Osteoblast (primary cell): Measurements from ENCODE around the gene VARS1. TPM values are rescaled to one million over a fixed set of nuclear protein-coding genes. Genes with fewer than 3 reads are reported as not detected.

ENCODE experiments used
- DNase-seq: peaks from one replicate; pipeline ENCODE4 v3.0.0; 2011; ENCODE audit warnings: low spot score, mixed read lengths; ENCODE audit not compliant: insufficient read length; ENCODE audit errors: missing footprints
- H2AFZ ChIP-seq: 2 replicates; pipeline ENCODE4 v1.6.0; 2011; ENCODE audit warnings: mild to moderate bottlenecking, low read length
- H3K27ac ChIP-seq: 2 replicates; pipeline ENCODE4 v1.5.1; 2011; ENCODE audit warnings: mild to moderate bottlenecking, low read depth, low read length, moderate library complexity
- H3K27me3 ChIP-seq: 2 replicates; pipeline ENCODE4 v1.6.0; 2012; ENCODE audit warnings: mild to moderate bottlenecking, control low read depth, inconsistent platforms, low read length, moderate library complexity; ENCODE audit not compliant: insufficient read depth
- H3K36me3 ChIP-seq: 2 replicates; pipeline ENCODE4 v1.5.1; 2011; ENCODE audit warnings: mild to moderate bottlenecking, low read length, control low read depth, moderate library complexity; ENCODE audit not compliant: insufficient read depth
- H3K4me1 ChIP-seq: 2 replicates; pipeline ENCODE4 v1.5.1; 2011; ENCODE audit warnings: mild to moderate bottlenecking, low read length, control low read depth, moderate library complexity; ENCODE audit not compliant: insufficient read depth
- H3K4me2 ChIP-seq: 2 replicates; pipeline ENCODE4 v1.6.0; 2011; ENCODE audit warnings: mild to moderate bottlenecking, low read length; ENCODE audit not compliant: insufficient read depth
- H3K4me3 ChIP-seq: fragments of 200-600 bp; sonication (generic); 3 replicates; pipeline ENCODE4 v1.5.1; 2012; ENCODE audit warnings: mild to moderate bottlenecking, low read length, inconsistent platforms; ENCODE audit not compliant: insufficient read depth
- H3K79me2 ChIP-seq: 2 replicates; pipeline ENCODE4 v1.6.0; 2012; ENCODE audit warnings: mild to moderate bottlenecking, low read length, control low read depth, inconsistent platforms; ENCODE audit not compliant: insufficient read depth
- H3K9me3 ChIP-seq: 2 replicates; pipeline ENCODE4 v1.5.1; 2011; ENCODE audit warnings: low read depth, low read length, control low read depth
- H4K20me1 ChIP-seq: 2 replicates; pipeline ENCODE4 v1.6.0; 2012; ENCODE audit warnings: mild to moderate bottlenecking, low read length, control low read depth; ENCODE audit not compliant: insufficient read depth
- CTCF ChIP-seq: IDR thresholded peaks from 2 replicates; pipeline ENCODE4 v1.5.1; 2011; ENCODE audit warnings: mild to moderate bottlenecking, low read depth, low read length, moderate library complexity; ENCODE audit errors: extremely low read depth
- total RNA-seq: library from RNA; depleted of rRNA; stranded (reverse); fragments of >200 nt; gene quantifications from 2 replicates; pipeline ENCODE4 v1.2.3, GENCODE V29; 2012

VARS1 gene
- total RNA-seq, 1 donor, result 42.0 TPM

GRCh38 chr6:31782126-31782855 lies 13.3 kb downstream of the VARS1 start:
- Histone ChIP-seq H3K36me3 (peaks cover 68% of the 10 kb centered on the region), H3K27ac (no peak overlapping the region), H3K4me2 (no peak overlapping the region), H3K9me3 (no peaks in the 10 kb centered on the region), H3K4me1 (peaks cover 4% of the 10 kb centered on the region), H3K27me3 (no peaks in the 10 kb centered on the region), H4K20me1 (peaks cover 3% of the 10 kb centered on the region), H2AFZ (no peak overlapping the region), H3K4me3 (no peak overlapping the region), H3K79me2 (no peaks in the 10 kb centered on the region)
- peak; percentile 51 for DNase-seq
- TF ChIP-seq CTCF, result no peak

- H2AFZ ChIP-seq, result no peak overlapping the region
- no peaks in the 10 kb centered on the region for H3K27me3 ChIP-seq
- H3K4me3 ChIP-seq, result no peak overlapping the region
- DNase-seq, result peak; percentile 63
- H3K9me3 ChIP-seq, result no peaks in the 10 kb centered on the region
- peaks cover 60% of the 10 kb centered on the region for H3K36me3 ChIP-seq
- peaks cover 12% of the 10 kb centered on the region for H3K4me1 ChIP-seq
- no peak overlapping the region for H3K27ac ChIP-seq
- H3K79me2 ChIP-seq, result no peaks in the 10 kb centered on the region
- no peak overlapping the region for H3K4me2 ChIP-seq
- H4K20me1 ChIP-seq, result peaks cover 3% of the 10 kb centered on the region
- no peak for TF ChIP-seq CTCF
These were observed 14.1 kb downstream of the VARS1 start for GRCh38 chr6:31781244-31782125.

GRCh38 chr6:31780507-31781243 lies 14.9 kb downstream of the VARS1 start:
- peaks cover 3% of the 10 kb centered on the region for H4K20me1 ChIP-seq
- TF ChIP-seq CTCF, result no peak

More at GRCh38 chr6:31780507-31781243, 14.9 kb downstream of the VARS1 start:
- Histone ChIP-seq H3K9me3 (no peaks in the 10 kb centered on the region), H3K4me1 (peaks cover 12% of the 10 kb centered on the region), H3K4me2 (no peak overlapping the region), H3K27ac (no peak overlapping the region), H2AFZ (no peak overlapping the region), H3K4me3 (no peak overlapping the region), H3K27me3 (no peaks in the 10 kb centered on the region), H3K79me2 (no peaks in the 10 kb centered on the region), H3K36me3 (peaks cover 59% of the 10 kb centered on the region)
- DNase-seq, result peak; percentile 55
